Transverse colon (tissue), 4 donors: Measurements from ENCODE around the gene GSTO1. TPM values are rescaled to one million over a fixed set of nuclear protein-coding genes. Genes with fewer than 3 reads are reported as not detected.
A peak's percentile ranks its signal among the peaks of the same experiment; 100 is the strongest.

Experiments used
- DNase-seq: peaks from one replicate; pipeline ENCODE4 v3.0.0-alpha.2; 2019
- H3K27ac ChIP-seq, 4 donors: fragments of 200-600 bp; sonication (generic); 2 replicates each; pipeline ENCODE4 v1.5.1; 2016 to 2018; ENCODE audit warnings: inconsistent platforms in 4 of 4
- H3K27me3 ChIP-seq: fragments of 200-600 bp; sonication (generic); 2 replicates; pipeline ENCODE4 v1.5.1; 2017; ENCODE audit warnings: inconsistent platforms
- H3K36me3 ChIP-seq, 4 donors: fragments of 200-600 bp; sonication (generic); 2 replicates each; pipeline ENCODE4 v1.5.1; 2017 to 2019; ENCODE audit warnings: inconsistent platforms in 4 of 4
- H3K4me1 ChIP-seq, 4 donors: fragments of 200-600 bp; sonication (generic); 2 replicates each; pipeline ENCODE4 v1.5.1; 2017 to 2020; ENCODE audit warnings: inconsistent platforms in 4 of 4
- H3K4me3 ChIP-seq, 4 donors: fragments of 200-600 bp; sonication (generic); 1 replicate in 1 of 4; 2 replicates in 3 of 4; pipeline versions ENCODE4 v1.5.1 to v1.6.1; 2017 to 2019; ENCODE audit warnings: inconsistent platforms in 4 of 4
- H3K9me3 ChIP-seq, 2 donors: fragments of 200-600 bp; sonication (generic); 2 replicates each; pipeline ENCODE4 v1.5.1; 2017 to 2019; ENCODE audit warnings: inconsistent platforms in 2 of 2
- EP300 ChIP-seq: sonication (generic); formaldehyde crosslinking; IDR thresholded peaks from one replicate; pipeline ENCODE4 v1.6.1; 2017; ENCODE audit warnings: antibody characterized with exemption, low read depth
- POLR2A ChIP-seq: fragments of 450-650 bp; IDR thresholded peaks from one replicate; pipeline ENCODE4 v1.6.1; 2016; ENCODE audit warnings: antibody characterized with exemption, mild to moderate bottlenecking, moderate library complexity
- POLR2AphosphoS5 ChIP-seq, 3 donors: sonication (generic); formaldehyde crosslinking; IDR thresholded peaks; one replicate each; pipeline ENCODE4 v1.6.1; 2016; ENCODE audit warnings: antibody characterized with exemption in 3 of 3
- WGBS, 2 donors: methylation state at CpG; one replicate each; pipeline ENCODE4 v1.1.5; 2018; ENCODE audit warnings: low coverage in 1 of 2; 5-methylcytosine and 5-hydroxymethylcytosine counted together
- in situ Hi-C, 4 donors: fragments of 200-750 bp; cut with MboI; loops; one replicate each; pipeline versions ENCODE4 v1.15.0 to v1.15.1; 2017; ENCODE audit warnings: low sequenced_read_pairs in 3 of 4, low pct_ligation_motif_present in 1 of 4, low pct_unique_long_range_greater_than_20kb in 1 of 4
- intact Hi-C: fragments of 100-400 bp; cut with DNase I; formaldehyde crosslinking; loops from one replicate; pipeline ENCODE4 v1.15.1; 2023; ENCODE audit warnings: low total_unique reads
- total RNA-seq, 4 donors: library from RNA; depleted of rRNA; stranded (reverse); fragments of >200 nt; gene quantifications; one replicate each; pipeline ENCODE4 v1.1.0, GENCODE V29; 2016
- TF ChIP-seq, protein P1 (sequence below), 5 experiments: fragments of 200-600 bp in 3 of 5; fragments of 450-650 bp in 2 of 5; sonication (generic) in 3 of 5; IDR thresholded peaks; 1 replicate in 2 of 5; 2 replicates in 3 of 5; pipeline ENCODE4 v1.5.1; 2016 to 2017; ENCODE audit warnings: antibody characterized with exemption in 5 of 5, inconsistent platforms in 3 of 5, mild to moderate bottlenecking in 2 of 5, moderate library complexity in 1 of 5

GSTO1 gene
- total RNA-seq, 4 donors from 2014 or later: 21.3 to 66.2 (median 45.9) TPM

DNA sequence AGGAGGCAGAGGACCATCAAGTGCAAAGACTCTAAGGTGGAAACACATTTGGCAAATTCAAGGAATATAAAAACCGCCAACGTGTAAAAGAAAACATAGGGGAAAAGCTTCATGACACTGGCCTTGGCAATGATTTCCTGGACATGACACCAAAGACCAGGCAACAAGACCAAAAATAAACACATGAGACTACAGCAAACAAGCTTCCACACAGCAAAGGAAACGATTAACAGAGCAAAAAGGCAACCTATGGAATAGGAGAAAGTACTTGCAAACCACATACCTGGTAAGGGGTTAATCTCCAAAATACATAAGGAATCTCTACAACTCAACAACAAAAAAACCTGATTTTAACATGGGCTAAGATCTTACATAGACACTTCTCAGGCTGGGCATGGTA lies 3.5 kb downstream of the GSTO1 start:
- TF ChIP-seq, protein P1, sequence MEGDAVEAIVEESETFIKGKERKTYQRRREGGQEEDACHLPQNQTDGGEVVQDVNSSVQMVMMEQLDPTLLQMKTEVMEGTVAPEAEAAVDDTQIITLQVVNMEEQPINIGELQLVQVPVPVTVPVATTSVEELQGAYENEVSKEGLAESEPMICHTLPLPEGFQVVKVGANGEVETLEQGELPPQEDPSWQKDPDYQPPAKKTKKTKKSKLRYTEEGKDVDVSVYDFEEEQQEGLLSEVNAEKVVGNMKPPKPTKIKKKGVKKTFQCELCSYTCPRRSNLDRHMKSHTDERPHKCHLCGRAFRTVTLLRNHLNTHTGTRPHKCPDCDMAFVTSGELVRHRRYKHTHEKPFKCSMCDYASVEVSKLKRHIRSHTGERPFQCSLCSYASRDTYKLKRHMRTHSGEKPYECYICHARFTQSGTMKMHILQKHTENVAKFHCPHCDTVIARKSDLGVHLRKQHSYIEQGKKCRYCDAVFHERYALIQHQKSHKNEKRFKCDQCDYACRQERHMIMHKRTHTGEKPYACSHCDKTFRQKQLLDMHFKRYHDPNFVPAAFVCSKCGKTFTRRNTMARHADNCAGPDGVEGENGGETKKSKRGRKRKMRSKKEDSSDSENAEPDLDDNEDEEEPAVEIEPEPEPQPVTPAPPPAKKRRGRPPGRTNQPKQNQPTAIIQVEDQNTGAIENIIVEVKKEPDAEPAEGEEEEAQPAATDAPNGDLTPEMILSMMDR (IDR thresholded peaks at IDR 0.05): no peak
- TF ChIP-seq POLR2AphosphoS5 (IDR thresholded peaks at IDR 0.05) (no peak), EP300 (no peak), POLR2A (no peak)
- in situ Hi-C loops (no loop called here), intact Hi-C loops (no loop called here)
- Histone ChIP-seq H3K9me3 (no peaks in the 10 kb centered on the region), H3K36me3 (peaks cover 0 to 43% (median 17%) of the 10 kb centered on the region in 4 donors), H3K4me3 (no peak overlapping the region), H3K27ac (peak overlapping the region in 1 of 4 donors; percentile 3), H3K4me1 (peaks cover 12 to 73% (median 26%) of the 10 kb centered on the region in 4 donors), H3K27me3 (no peaks in the 10 kb centered on the region)
- 75 to 80% methylated on average over 3 of the region's 3 CpGs for WGBS, 2 donors
- no peak for DNase-seq

GRCh38 chr10:104259456-104259855 lies 4.8 kb downstream of the GSTO1 start:
- intact Hi-C loops: no loop called here
- H3K4me3 ChIP-seq: no peak overlapping the region
- WGBS, 2 donors: 93% methylated on average over 3 of the region's 3 CpGs
- TF ChIP-seq POLR2AphosphoS5 (IDR thresholded peaks at IDR 0.05) (no peak), EP300 (no peak), POLR2A (no peak)
- TF ChIP-seq, protein P1 (IDR thresholded peaks at IDR 0.05): no peak
- H3K9me3 ChIP-seq: no peaks in the 10 kb centered on the region
- DNase-seq: no peak
- in situ Hi-C loops: no loop called here
- peak overlapping the region; percentile 14 to 67 (median 35) for H3K27ac ChIP-seq
- peaks cover 6 to 60% (median 19%) of the 10 kb centered on the region in 4 donors for H3K4me1 ChIP-seq
- no peaks in the 10 kb centered on the region for H3K27me3 ChIP-seq
- peaks cover 0 to 43% (median 20%) of the 10 kb centered on the region in 4 donors for H3K36me3 ChIP-seq

GRCh38 chr10:104259999-104260774 lies 5.5 kb downstream of the GSTO1 start:
- Histone ChIP-seq H3K4me3 (no peak overlapping the region), H3K4me1 (peaks cover 6 to 60% (median 19%) of the 10 kb centered on the region in 4 donors), H3K27me3 (no peaks in the 10 kb centered on the region), H3K27ac (peak overlapping the region; percentile 14 to 67 (median 41)), H3K9me3 (no peaks in the 10 kb centered on the region), H3K36me3 (peaks cover 0 to 45% (median 21%) of the 10 kb centered on the region in 4 donors)
- intact Hi-C loops: no loop called here
- DNase-seq: no peak
- 76 to 78% methylated on average over 2 to 6 of the region's 6 CpGs for WGBS, 2 donors
- no peak for TF ChIP-seq POLR2A
- peak in 1 of 3 donors; percentile 25 for TF ChIP-seq POLR2AphosphoS5 (IDR thresholded peaks at IDR 0.05)
- in situ Hi-C loops: no loop called here

DNA sequence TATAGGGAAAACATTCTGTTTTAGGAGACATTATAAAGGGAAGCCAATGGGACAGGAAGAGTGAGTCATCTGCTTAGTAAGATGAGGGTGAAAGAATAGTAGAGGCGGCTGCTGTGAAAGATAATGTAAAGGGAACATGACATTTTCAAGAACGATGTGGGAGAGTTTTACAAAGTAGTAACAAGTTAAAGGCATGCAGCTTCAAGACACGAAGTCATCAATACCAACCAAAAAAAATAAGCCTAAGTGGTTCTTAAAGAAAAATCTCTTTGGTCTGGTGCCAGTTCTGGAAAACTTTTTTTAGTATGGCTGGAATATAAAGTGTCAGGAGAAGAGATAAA lies 6.1 kb downstream of the GSTO1 start:
- Histone ChIP-seq H3K9me3 (no peaks in the 10 kb centered on the region), H3K27ac (peak overlapping the region; percentile 14 to 67 (median 41)), H3K4me1 (peaks cover 6 to 59% (median 18%) of the 10 kb centered on the region in 4 donors), H3K27me3 (no peaks in the 10 kb centered on the region), H3K36me3 (peaks cover 0 to 50% (median 23%) of the 10 kb centered on the region in 4 donors), H3K4me3 (no peak overlapping the region)
- in situ Hi-C loops (no loop called here), intact Hi-C loops (no loop called here)
- WGBS, 2 donors: 48 to 49% methylated on average over 3 of the region's 3 CpGs
- DNase-seq: no peak
- TF ChIP-seq POLR2AphosphoS5 (IDR thresholded peaks at IDR 0.05) (no peak), POLR2A (no peak), EP300 (no peak)
- TF ChIP-seq, protein P1 (IDR thresholded peaks at IDR 0.05): no peak
